ENCODE data around the gene NDUFA5.

DNA sequence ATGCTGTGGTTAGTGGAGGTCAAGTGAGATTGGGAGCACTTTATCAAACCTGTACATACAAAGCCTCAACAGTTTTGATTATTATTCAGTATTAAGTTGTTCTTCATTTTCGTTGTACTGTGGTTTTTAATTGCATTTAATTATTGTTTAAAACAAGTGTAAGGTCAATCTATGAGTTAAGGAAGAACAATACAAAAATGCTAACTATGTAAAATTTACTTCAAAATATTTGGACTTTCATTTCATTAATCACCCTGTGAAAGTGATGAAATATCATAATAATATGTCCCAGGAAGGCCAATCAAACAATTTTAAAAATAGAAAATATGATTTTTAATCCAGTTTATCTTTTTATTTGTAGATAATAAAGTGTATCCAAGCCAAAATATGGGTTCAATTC is 13.6 kb upstream of the NDUFA5 start:
- TF ChIP-seq, protein P1, sequence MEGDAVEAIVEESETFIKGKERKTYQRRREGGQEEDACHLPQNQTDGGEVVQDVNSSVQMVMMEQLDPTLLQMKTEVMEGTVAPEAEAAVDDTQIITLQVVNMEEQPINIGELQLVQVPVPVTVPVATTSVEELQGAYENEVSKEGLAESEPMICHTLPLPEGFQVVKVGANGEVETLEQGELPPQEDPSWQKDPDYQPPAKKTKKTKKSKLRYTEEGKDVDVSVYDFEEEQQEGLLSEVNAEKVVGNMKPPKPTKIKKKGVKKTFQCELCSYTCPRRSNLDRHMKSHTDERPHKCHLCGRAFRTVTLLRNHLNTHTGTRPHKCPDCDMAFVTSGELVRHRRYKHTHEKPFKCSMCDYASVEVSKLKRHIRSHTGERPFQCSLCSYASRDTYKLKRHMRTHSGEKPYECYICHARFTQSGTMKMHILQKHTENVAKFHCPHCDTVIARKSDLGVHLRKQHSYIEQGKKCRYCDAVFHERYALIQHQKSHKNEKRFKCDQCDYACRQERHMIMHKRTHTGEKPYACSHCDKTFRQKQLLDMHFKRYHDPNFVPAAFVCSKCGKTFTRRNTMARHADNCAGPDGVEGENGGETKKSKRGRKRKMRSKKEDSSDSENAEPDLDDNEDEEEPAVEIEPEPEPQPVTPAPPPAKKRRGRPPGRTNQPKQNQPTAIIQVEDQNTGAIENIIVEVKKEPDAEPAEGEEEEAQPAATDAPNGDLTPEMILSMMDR (conservative IDR thresholded peaks at IDR 0.05; ENCODE audit: low read length), result no peak
- TF ChIP-seq EZH2phosphoT487 (IDR thresholded peaks at IDR 0.05; ENCODE audit: borderline replicate concordance, low read depth, low read length), result no peak
